Measurements from ENCODE around the gene TOGARAM1.

- TF ChIP-seq, protein P1, sequence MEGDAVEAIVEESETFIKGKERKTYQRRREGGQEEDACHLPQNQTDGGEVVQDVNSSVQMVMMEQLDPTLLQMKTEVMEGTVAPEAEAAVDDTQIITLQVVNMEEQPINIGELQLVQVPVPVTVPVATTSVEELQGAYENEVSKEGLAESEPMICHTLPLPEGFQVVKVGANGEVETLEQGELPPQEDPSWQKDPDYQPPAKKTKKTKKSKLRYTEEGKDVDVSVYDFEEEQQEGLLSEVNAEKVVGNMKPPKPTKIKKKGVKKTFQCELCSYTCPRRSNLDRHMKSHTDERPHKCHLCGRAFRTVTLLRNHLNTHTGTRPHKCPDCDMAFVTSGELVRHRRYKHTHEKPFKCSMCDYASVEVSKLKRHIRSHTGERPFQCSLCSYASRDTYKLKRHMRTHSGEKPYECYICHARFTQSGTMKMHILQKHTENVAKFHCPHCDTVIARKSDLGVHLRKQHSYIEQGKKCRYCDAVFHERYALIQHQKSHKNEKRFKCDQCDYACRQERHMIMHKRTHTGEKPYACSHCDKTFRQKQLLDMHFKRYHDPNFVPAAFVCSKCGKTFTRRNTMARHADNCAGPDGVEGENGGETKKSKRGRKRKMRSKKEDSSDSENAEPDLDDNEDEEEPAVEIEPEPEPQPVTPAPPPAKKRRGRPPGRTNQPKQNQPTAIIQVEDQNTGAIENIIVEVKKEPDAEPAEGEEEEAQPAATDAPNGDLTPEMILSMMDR (conservative IDR thresholded peaks at IDR 0.05; ENCODE audit: low read depth, low read length), result no peak
- TF ChIP-seq EZH2 (IDR thresholded peaks at IDR 0.05; ENCODE audit: low read length, unreplicated experiment) (no peak), EZH2phosphoT487 (IDR thresholded peaks at IDR 0.05; ENCODE audit: borderline replicate concordance, low read length) (no peak)
Measured at GRCh38 chr14:44962334-44963043, 499 bp downstream of the TOGARAM1 start.

All from PC-3 (cell line).